H1 (cell line): ENCODE data around the gene PRKAR1B. TPM values are rescaled to one million over a fixed set of nuclear protein-coding genes. Genes with fewer than 3 reads are reported as not detected.

Experiments used
- CTCF ChIA-PET: fragments of 300-600 bp; sonication (Branson Sonifier 250); formaldehyde crosslinking; loops from one replicate; lab custom pipeline; 2021; ENCODE audit not compliant: partially characterized antibody; lab: Charles Lee
- POLR2A ChIA-PET: fragments of 300-600 bp; sonication (Branson Sonifier 250); formaldehyde crosslinking; loops from one replicate; lab custom pipeline; 2021; ENCODE audit warnings: inconsistent platforms; ENCODE audit not compliant: partially characterized antibody; lab: Charles Lee
- DNase-seq, 2 experiments: peaks; one replicate each; pipeline versions ENCODE4 v3.0.0 to v3.0.0-alpha.2; 2010 to 2022; ENCODE audit warnings: low spot score in 2 of 2, low read depth in 1 of 2, mixed read lengths in 1 of 2
- FAIRE-seq: peaks from 2 replicates; lab custom pipeline; 2011; peaks lifted over from hg19 to GRCh38; lab: Jason Lieb, UNC
- H2AFZ ChIP-seq: 2 replicates; pipeline ENCODE4 v1.8.1; 2012; ENCODE audit warnings: low read length, inconsistent platforms
- H2AK5ac ChIP-seq: 2 replicates; pipeline ENCODE4 v1.6.1; 2013; ENCODE audit warnings: low read depth, low read length
- H2BK120ac ChIP-seq: replicated peaks from 2 replicates; pipeline ENCODE3; 2013; ENCODE audit warnings: low read depth, low read length, inconsistent platforms
- H2BK12ac ChIP-seq: 2 replicates; pipeline ENCODE4 v1.6.1; 2013; ENCODE audit warnings: low read depth, low read length
- H2BK15ac ChIP-seq: 2 replicates; pipeline ENCODE4 v1.6.1; 2013; ENCODE audit warnings: low read length
- H2BK20ac ChIP-seq: 2 replicates; pipeline ENCODE4 v1.6.1; 2013; ENCODE audit warnings: low read length
- H2BK5ac ChIP-seq: 2 replicates; pipeline ENCODE4 v1.6.1; 2013; ENCODE audit warnings: low read depth, low read length
- H3K14ac ChIP-seq: 2 replicates; pipeline ENCODE4 v1.6.1; 2013; ENCODE audit warnings: inconsistent platforms; ENCODE audit not compliant: insufficient read length
- H3K18ac ChIP-seq: 2 replicates; pipeline ENCODE4 v1.6.1; 2013; ENCODE audit warnings: low read length; ENCODE audit errors: extremely low read depth
- H3K23ac ChIP-seq: 2 replicates; pipeline ENCODE4 v1.6.1; 2013; ENCODE audit warnings: inconsistent platforms; ENCODE audit not compliant: insufficient read length
- H3K23me2 ChIP-seq: 2 replicates; pipeline ENCODE4 v1.6.1; 2013; ENCODE audit warnings: low read depth, low read length
- H3K27ac ChIP-seq: 2 replicates; pipeline ENCODE4 v1.6.1; 2011; ENCODE audit warnings: low read depth, low read length, inconsistent platforms
- H3K27me3 ChIP-seq, 4 experiments: replicated peaks in 1 of 4; 1 replicate in 1 of 4; 2 replicates in 3 of 4; pipeline versions ENCODE4 v1.6.1 to v1.8.1; 2011 to 2013; ENCODE audit warnings: low read length in 3 of 4, mild to moderate bottlenecking in 3 of 4, inconsistent platforms in 2 of 4, mixed read lengths in 2 of 4, moderate library complexity in 1 of 4; ENCODE audit not compliant: control insufficient read depth in 3 of 4, insufficient read depth in 3 of 4; ENCODE audit errors: extremely low read depth in 1 of 4
- H3K36me3 ChIP-seq, 4 experiments: 2 replicates each; pipeline versions ENCODE4 v1.6.1 to v1.8.1; 2011 to 2013; ENCODE audit warnings: mild to moderate bottlenecking in 4 of 4, low read length in 3 of 4, moderate library complexity in 2 of 4, control low read depth in 1 of 4, inconsistent platforms in 1 of 4; ENCODE audit not compliant: insufficient read depth in 4 of 4, control insufficient read depth in 2 of 4
- H3K4ac ChIP-seq: replicated peaks from 2 replicates; pipeline ENCODE3; 2013; ENCODE audit warnings: low read length, low read depth, mixed read lengths, inconsistent platforms; ENCODE audit not compliant: insufficient read length
- H3K4me1 ChIP-seq, 4 experiments: replicated peaks in 1 of 4; 1 replicate in 1 of 4; 2 replicates in 3 of 4; pipeline versions ENCODE4 v1.6.1 to v1.8.1; 2011 to 2013; ENCODE audit warnings: low read length in 3 of 4, inconsistent platforms in 2 of 4, mixed read lengths in 1 of 4; ENCODE audit not compliant: insufficient read depth in 4 of 4, control insufficient read depth in 3 of 4
- H3K4me2 ChIP-seq, 2 experiments: 2 replicates each; pipeline versions ENCODE4 v1.6.1 to v1.8.1; 2011 to 2013; ENCODE audit warnings: low read depth in 2 of 2, low read length in 2 of 2, control low read depth in 1 of 2, inconsistent platforms in 1 of 2, mild to moderate bottlenecking in 1 of 2; ENCODE audit not compliant: insufficient read depth in 1 of 2
- H3K4me3 ChIP-seq, 4 experiments: fragments of 200-600, 300-600 bp in 1 of 4; sonication (generic), shearing (Covaris generic), sonication (Bioruptor Twin) in 1 of 4; 2 replicates each; pipeline versions ENCODE4 v1.5.1 to v1.8.1; 2011 to 2016; ENCODE audit warnings: low read length in 4 of 4, low read depth in 3 of 4, control low read depth in 2 of 4, inconsistent platforms in 2 of 4, mild to moderate bottlenecking in 2 of 4, mixed read lengths in 1 of 4, moderate library complexity in 1 of 4; ENCODE audit not compliant: insufficient read depth in 2 of 4; ENCODE audit errors: extremely low read depth in 1 of 4
- H3K56ac ChIP-seq: replicated peaks from 2 replicates; pipeline ENCODE3; 2013; ENCODE audit warnings: low read depth, mild to moderate bottlenecking, mixed read lengths, low read length, inconsistent platforms; ENCODE audit not compliant: insufficient read length
- H3K79me1 ChIP-seq: 2 replicates; pipeline ENCODE4 v1.6.1; 2013; ENCODE audit warnings: low read depth, low read length, control low read depth
- H3K79me2 ChIP-seq, 2 experiments: 2 replicates each; pipeline versions ENCODE4 v1.6.1 to v1.8.1; 2012 to 2013; ENCODE audit warnings: low read length in 2 of 2, mild to moderate bottlenecking in 2 of 2, inconsistent platforms in 1 of 2; ENCODE audit not compliant: insufficient read depth in 2 of 2, control insufficient read depth in 1 of 2
- H3K9ac ChIP-seq, 4 experiments: replicated peaks in 1 of 4; 1 replicate in 1 of 4; 2 replicates in 3 of 4; pipeline versions ENCODE4 v1.6.1 to v1.8.1; 2011 to 2013; ENCODE audit warnings: low read depth in 3 of 4, low read length in 3 of 4, control low read depth in 2 of 4, mild to moderate bottlenecking in 2 of 4, moderate library complexity in 2 of 4, inconsistent platforms in 1 of 4; ENCODE audit errors: extremely low read depth in 1 of 4
- H3K9me3 ChIP-seq, 2 experiments: 2 replicates each; pipeline versions ENCODE4 v1.6.1 to v1.8.1; 2012 to 2013; ENCODE audit warnings: mild to moderate bottlenecking in 2 of 2, moderate library complexity in 2 of 2, control low read depth in 1 of 2, inconsistent platforms in 1 of 2, low read depth in 1 of 2, low read length in 1 of 2, mixed read lengths in 1 of 2; ENCODE audit not compliant: insufficient read depth in 2 of 2
- H4K20me1 ChIP-seq, 2 experiments: replicated peaks in 1 of 2; 2 replicates each; pipeline versions ENCODE3 to v1.8.1; 2011 to 2013; ENCODE audit warnings: inconsistent platforms in 2 of 2, low read length in 2 of 2, mild to moderate bottlenecking in 1 of 2; ENCODE audit not compliant: insufficient read depth in 2 of 2, control insufficient read depth in 1 of 2
- H4K5ac ChIP-seq: 2 replicates; pipeline ENCODE4 v1.6.1; 2013; ENCODE audit warnings: low read length, low read depth, mixed read lengths, inconsistent platforms; ENCODE audit not compliant: insufficient read length
- H4K8ac ChIP-seq: 2 replicates; pipeline ENCODE4 v1.8.0; 2013; ENCODE audit warnings: mild to moderate bottlenecking, moderate library complexity, low read length, inconsistent platforms; ENCODE audit not compliant: insufficient read depth; ENCODE audit errors: extremely low read depth
- H4K91ac ChIP-seq: replicated peaks from 2 replicates; pipeline ENCODE3; 2013; ENCODE audit warnings: low read length, mixed read lengths, inconsistent platforms; ENCODE audit not compliant: insufficient read length
- CHD1 ChIP-seq: IDR thresholded peaks from 2 replicates; pipeline ENCODE4 v1.6.1; 2012; ENCODE audit warnings: low read depth, low read length, improper control_type of control experiment
- CHD2 ChIP-seq: IDR thresholded peaks from 2 replicates; pipeline ENCODE4 v1.6.1; 2012; ENCODE audit warnings: low read length, improper control_type of control experiment
- CTBP2 ChIP-seq: IDR thresholded peaks from 2 replicates; pipeline ENCODE4 v1.7.0; 2011; ENCODE audit warnings: borderline replicate concordance, mild to moderate bottlenecking, moderate library complexity, mixed read lengths, low read length; ENCODE audit not compliant: insufficient read depth, insufficient read length
- GABPA ChIP-seq: IDR thresholded peaks from 2 replicates; pipeline ENCODE4 v1.6.1; 2011; ENCODE audit warnings: mild to moderate bottlenecking, low read length, moderate library complexity, borderline replicate concordance; ENCODE audit not compliant: insufficient read depth
- JUN ChIP-seq: IDR thresholded peaks from 2 replicates; pipeline ENCODE4 v1.6.1; 2011; ENCODE audit warnings: low read depth, mild to moderate bottlenecking, improper control_type of control experiment, low read length
- KDM5A ChIP-seq: fragments of 200-600 bp; IDR thresholded peaks from 2 replicates; pipeline ENCODE4 v1.7.1; 2012; ENCODE audit warnings: mild to moderate bottlenecking, low read length, inconsistent platforms, mixed read lengths
- RNF2 ChIP-seq: fragments of 200-900, 300-1000 bp; sonication (generic); IDR thresholded peaks from 2 replicates; pipeline ENCODE4 v1.7.1; 2016; ENCODE audit warnings: borderline replicate concordance, low read depth, mild to moderate bottlenecking, antibody characterized with exemption, low read length; ENCODE audit not compliant: poor library complexity, severe bottlenecking; ENCODE audit errors: missing control alignments
- SIX5 ChIP-seq: IDR thresholded peaks from 2 replicates; pipeline ENCODE4 v1.6.1; 2011; ENCODE audit warnings: mild to moderate bottlenecking, low read depth, low read length
- SRF ChIP-seq: IDR thresholded peaks from 2 replicates; pipeline ENCODE4 v1.6.1; 2011; ENCODE audit warnings: mild to moderate bottlenecking, low read depth, low read length, moderate library complexity
- TEAD4 ChIP-seq: IDR thresholded peaks from 2 replicates; pipeline ENCODE4 v1.6.1; 2012; ENCODE audit warnings: low read depth, low read length, inconsistent platforms, mixed read lengths
- WGBS, 2 experiments: shearing (Covaris generic) in 1 of 2; methylation state at CpG; one replicate each; pipeline versions ENCODE4 v1.1.6 to v1.1.7; 2013 to 2015; ENCODE audit warnings: low lambda C conversion rate in 2 of 2, mixed read lengths in 2 of 2, inconsistent platforms in 1 of 2, low coverage in 1 of 2, missing lambda C conversion rate in 1 of 2; ENCODE audit not compliant: insufficient replicate concordance in 2 of 2, insufficient coverage in 1 of 2, insufficient read length in 1 of 2; ENCODE audit errors: extremely low coverage in 1 of 2, missing lambda C conversion rate in 1 of 2; 5-methylcytosine and 5-hydroxymethylcytosine counted together
- polyA plus RNA-seq, 7 experiments: library from polyadenylated mRNA; depleted of rRNA in 3 of 7; stranded (reverse) in 5 of 7; unstranded in 2 of 7; fragments of >200 nt in 5 of 7; fragments of 200-250 nt in 2 of 7; gene quantifications; 1 replicate in 5 of 7; 2 replicates in 1 of 7; 4 replicates in 1 of 7; pipeline versions ENCODE4 v1.2.1 to v1.2.3, GENCODE V29; 2011 to 2013; ENCODE audit warnings: missing spikeins in 2 of 7, mixed read lengths in 2 of 7
- total RNA-seq: library from RNA; stranded (reverse); fragmentation: NEBNext Ultra II Directional; extraction: Animal tissue kit (Norgen Biotek cat#: 25700); gene quantifications from 2 replicates; pipeline ENCODE4 v1.2.1, GENCODE V29; 2021

Gene PRKAR1B
- total and polyA plus RNA-seq, 2 of the 8 experiments (the other 6 are each of a cell fraction or from before 2014, with no cell fraction given), result 12.3 to 55.7 TPM

DNA sequence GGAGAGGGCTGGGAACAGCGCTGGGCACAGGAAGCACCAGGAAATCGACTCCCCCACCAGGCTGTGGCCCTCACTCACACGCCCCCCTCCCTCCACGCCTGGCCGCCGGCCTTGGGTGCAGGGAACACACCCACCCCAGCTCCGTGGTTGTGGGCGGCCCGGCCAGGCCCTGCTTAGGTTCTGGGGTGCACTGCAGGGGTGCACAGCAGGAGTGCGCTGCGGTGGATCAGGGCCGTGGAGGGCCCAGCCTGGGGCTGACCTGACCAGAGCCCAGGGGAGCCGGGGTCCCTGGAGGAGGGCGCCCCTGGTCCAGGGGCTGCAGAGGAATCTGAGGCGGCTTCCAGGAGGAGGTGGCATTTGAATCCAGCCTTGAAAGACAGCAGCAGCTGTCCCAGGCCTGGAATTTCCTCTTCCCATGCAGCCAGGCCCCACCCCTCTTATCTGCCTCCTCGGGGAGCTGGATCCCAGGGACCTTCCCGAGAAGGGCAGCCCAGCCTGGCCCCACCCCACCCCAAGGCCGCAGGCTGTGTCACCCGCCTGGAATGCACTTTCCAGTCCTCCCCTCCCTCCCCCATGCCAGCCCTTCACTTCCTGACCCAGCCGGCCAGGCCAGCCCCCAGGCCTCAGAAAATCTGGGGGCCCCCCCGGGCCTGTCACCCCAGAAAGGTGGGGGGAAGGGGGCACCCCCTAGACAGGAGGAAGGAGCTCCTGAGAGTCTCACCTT is 189.0 kb downstream of the PRKAR1B start:
- no peaks in the 10 kb centered on the region for H3K36me3 ChIP-seq
- H3K4me3 ChIP-seq, result no peak overlapping the region
- no peak overlapping the region for H3K9ac ChIP-seq
- no peaks in the 10 kb centered on the region for H3K23me2 ChIP-seq
- DNase-seq (peak in 1 of 2 experiments; percentile 61), FAIRE-seq (no peak)
- H3K18ac ChIP-seq, result peak overlapping the region; percentile 48; the same call in 1 of the 2 replicates
- H3K56ac ChIP-seq, result peak overlapping the region; percentile 30
- H2BK15ac ChIP-seq, result 0 out of 2 replicates have a peak overlapping the region, but pooled peaks have one; percentile 46
- H3K4ac ChIP-seq, result no peak overlapping the region
- no peak overlapping the region for H3K23ac ChIP-seq
- peak overlapping the region; percentile 80; the same call in 1 of the 2 replicates for H2BK20ac ChIP-seq
- H4K8ac ChIP-seq, result peak overlapping the region; percentile 73; the same call in 1 of the 2 replicates
- peaks cover 0 to 15% (median 10%) of the 10 kb centered on the region in 4 experiments; a peak in 5 of 7 replicates for H3K4me1 ChIP-seq
- CTCF ChIA-PET, result interaction anchor here (0.6 to 1.3 kb wide), 2 partner anchors 24 to 146 kb away, joined by 3 to 4 read pairs; no protein-coding TSS in a partner anchor
- no peak overlapping the region for H2AFZ ChIP-seq
- H3K14ac ChIP-seq, result no peak overlapping the region
- H3K79me1 ChIP-seq, result no peaks in the 10 kb centered on the region; the same call in 1 of the 2 replicates
- H2BK120ac ChIP-seq, result peak overlapping the region; percentile 22
- no peaks in the 10 kb centered on the region for H3K9me3 ChIP-seq
- H3K79me2 ChIP-seq, result no peaks in the 10 kb centered on the region
- POLR2A ChIA-PET, result interaction anchor here (1.3 to 2.2 kb wide), 4 partner anchors 12 to 133 kb away, joined by 3 to 9 read pairs (median 4); no protein-coding TSS in a partner anchor
- peaks cover 0 to 3% (median 0%) of the 10 kb centered on the region in 4 experiments; a peak in 1 of 7 replicates for H3K27me3 ChIP-seq
- H3K4me2 ChIP-seq, result no peak overlapping the region
- peak overlapping the region; percentile 80; the same call in 1 of the 2 replicates for H2BK12ac ChIP-seq
- no peak overlapping the region for H3K27ac ChIP-seq
- H2AK5ac ChIP-seq, result no peak overlapping the region; the same call in 1 of the 2 replicates
- peak overlapping the region; percentile 52; the same call in 1 of the 2 replicates for H2BK5ac ChIP-seq
- peak overlapping the region; percentile 65 for H4K91ac ChIP-seq
- WGBS, 2 experiments, result 72% methylated on average over 19 of the region's 21 CpGs; no CpG with 5 or more reads in 1 of the 2 experiments
- H4K5ac ChIP-seq, result peak overlapping the region; percentile 5
- H4K20me1 ChIP-seq, result no peaks in the 10 kb centered on the region
- TF ChIP-seq GABPA (no peak), RNF2 (no peak), CHD1 (no peak), SIX5 (no peak), CHD2 (no peak), KDM5A (no peak), CTBP2 (no peak), SRF (no peak), TEAD4 (no peak; the same call in 1 of the 2 replicates), JUN (no peak)
